HG03196 (cell line): ENCODE results near the gene SLC6A18.

Experiments
- ATAC-seq: cut with Tn5 transposase; IDR thresholded peaks from one replicate; pipeline ENCODE4 v1.9.1; 2021; ENCODE audit not compliant: unreplicated experiment

SLC6A18 gene

GRCh38 chr5:1230551-1230950, 5.4 kb downstream of the SLC6A18 start:
- ATAC-seq: no peak

GRCh38 chr5:1231354-1231905, 6.2 kb downstream of the SLC6A18 start:
- no peak for ATAC-seq

- ATAC-seq: no peak
These were observed 7.6 kb downstream of the SLC6A18 start for GRCh38 chr5:1232780-1233179.

GRCh38 chr5:1235379-1235778, 10.2 kb downstream of the SLC6A18 start:
- ATAC-seq: no peak

GRCh38 chr5:1235838-1236237, 10.7 kb downstream of the SLC6A18 start:
- no peak for ATAC-seq

- no peak for ATAC-seq
These were observed 14.5 kb downstream of the SLC6A18 start for GRCh38 chr5:1239505-1240251.

- no peak for ATAC-seq
These were observed 15.5 kb downstream of the SLC6A18 start for GRCh38 chr5:1240496-1241260.

GRCh38 chr5:1241509-1242080, 16.4 kb downstream of the SLC6A18 start:
- ATAC-seq: no peak

- no peak for ATAC-seq
These were observed 17.7 kb downstream of the SLC6A18 start for GRCh38 chr5:1242733-1243486.

- no peak for ATAC-seq
These were observed 18.4 kb downstream of the SLC6A18 start for GRCh38 chr5:1243487-1244130.

GRCh38 chr5:1244255-1244654, 19.1 kb downstream of the SLC6A18 start:
- no peak for ATAC-seq

- ATAC-seq: no peak
These were observed 19.8 kb downstream of the SLC6A18 start for GRCh38 chr5:1244976-1245375.

- ATAC-seq: no peak
These were observed 20.9 kb downstream of the SLC6A18 start for GRCh38 chr5:1245905-1246576.

GRCh38 chr5:1246711-1247431, 21.7 kb downstream of the SLC6A18 start:
- ATAC-seq: no peak

- ATAC-seq: no peak
These were observed 22.6 kb downstream of the SLC6A18 start for GRCh38 chr5:1247811-1248210.

- ATAC-seq: no peak
These were observed 24.4 kb downstream of the SLC6A18 start for GRCh38 chr5:1249366-1250280.

GRCh38 chr5:1251678-1252580, 26.7 kb downstream of the SLC6A18 start:
- ATAC-seq: no peak
